A549 treated with AZD9567 at 1 μM for 4 hours (cell line): ENCODE measurements around the gene RNASET2. TPM values are rescaled to one million over a fixed set of nuclear protein-coding genes. Genes with fewer than 3 reads are reported as not detected.

Experiments used
- total RNA-seq: library from RNA; stranded (reverse); fragments of 200-300 nt; extraction: Qiagen RNA extraction; gene quantifications from 5 replicates; pipeline ENCODE4 v1.2.3, GENCODE V29; 2022; ENCODE audit not compliant: insufficient read depth

RNASET2 gene
- total RNA-seq, result 15.5 to 27.9 TPM (median 16.1 TPM) in 5 replicates

GRCh38 chr6:166956444-166957086 is at the start of gene RNASET2:
RNASET2 (minus strand) TSS chr6:166956550; CDS start chr6:166956182, 368 bp downstream.

DNA sequence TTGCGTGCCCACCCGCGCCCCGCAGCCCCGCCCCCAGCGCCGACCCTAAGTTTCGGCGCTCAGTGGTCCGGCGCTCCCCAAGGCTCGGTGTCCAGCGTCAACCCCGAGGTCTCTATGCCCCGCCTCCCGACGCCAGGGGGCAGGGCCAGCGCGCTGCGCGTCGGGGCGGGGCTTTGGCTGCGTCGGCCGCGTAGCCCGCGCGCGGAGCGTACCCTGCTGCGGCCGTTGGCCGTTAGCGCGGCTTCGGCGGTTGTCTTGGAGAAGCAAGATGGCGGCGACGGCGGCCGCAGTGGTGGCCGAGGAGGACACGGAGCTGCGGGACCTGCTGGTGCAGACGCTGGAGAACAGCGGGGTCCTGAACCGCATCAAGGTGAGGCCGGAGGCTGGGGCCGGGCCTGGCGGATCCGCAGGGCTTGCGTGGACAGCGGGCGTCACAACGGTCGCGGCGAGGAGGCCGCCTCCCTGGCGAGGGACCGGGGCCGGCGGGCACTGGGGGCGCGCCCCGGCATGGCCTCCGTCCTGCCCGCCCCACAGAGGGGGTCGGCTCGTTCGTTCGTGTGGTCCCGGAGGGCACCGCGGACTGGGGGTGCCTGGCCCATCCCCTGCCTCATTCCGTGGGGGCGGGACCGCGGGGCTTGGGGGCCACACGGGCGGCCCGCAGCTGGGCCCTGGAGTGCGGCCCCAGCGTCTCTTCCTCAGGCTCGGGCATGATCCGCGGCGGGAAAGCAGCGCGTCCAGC is 43.0 kb upstream of the RNASET2 start, which contains the start of gene CEP43:
CEP43 (plus strand) TSS at position 253 of the 739 bp plus-strand sequence; CDS start at position 269, 16 bp downstream.

Other genes starting within 250 kb of the RNASET2 start
- gene CEP43, start 42.8 kb upstream of the RNASET2 start, total RNA-seq, result 9.4 to 10.4 TPM (median 9.9 TPM) in 5 replicates
- gene CCR6, start 166.5 kb upstream of the RNASET2 start, total RNA-seq, result 0.02 TPM in 1 of 5 replicates, not detected in the others
- gene GPR31, start 201.4 kb upstream of the RNASET2 start, total RNA-seq, result not detected in 5 replicates